Bone marrow (tissue), 2 donors: Measurements from ENCODE around the gene PIH1D2.
"Not testable (repeated sequence)": the region's sequence is repeated elsewhere in the genome, so short reads cannot be mapped to it uniquely, and the experiment has no call there.

Experiments used
- DNase-seq, 2 donors: peaks; one replicate each; lab custom pipeline; 2025; lab: John Stamatoyannopoulos, UW

Gene PIH1D2, protein sequence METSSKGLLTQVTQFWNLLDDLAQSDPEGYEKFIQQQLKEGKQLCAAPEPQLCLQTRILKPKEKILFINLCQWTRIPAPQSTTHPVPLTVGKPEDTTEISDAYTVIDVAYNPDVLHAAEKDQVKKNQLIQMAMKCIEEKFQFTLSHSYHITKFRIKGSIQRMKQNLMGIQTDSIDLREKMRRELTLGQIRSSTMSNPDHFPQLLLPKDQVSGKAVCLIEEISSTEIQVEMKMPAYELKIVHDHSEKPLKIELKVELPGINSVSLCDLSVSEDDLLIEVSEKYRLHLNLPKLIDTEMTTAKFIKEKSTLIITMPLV

DNA sequence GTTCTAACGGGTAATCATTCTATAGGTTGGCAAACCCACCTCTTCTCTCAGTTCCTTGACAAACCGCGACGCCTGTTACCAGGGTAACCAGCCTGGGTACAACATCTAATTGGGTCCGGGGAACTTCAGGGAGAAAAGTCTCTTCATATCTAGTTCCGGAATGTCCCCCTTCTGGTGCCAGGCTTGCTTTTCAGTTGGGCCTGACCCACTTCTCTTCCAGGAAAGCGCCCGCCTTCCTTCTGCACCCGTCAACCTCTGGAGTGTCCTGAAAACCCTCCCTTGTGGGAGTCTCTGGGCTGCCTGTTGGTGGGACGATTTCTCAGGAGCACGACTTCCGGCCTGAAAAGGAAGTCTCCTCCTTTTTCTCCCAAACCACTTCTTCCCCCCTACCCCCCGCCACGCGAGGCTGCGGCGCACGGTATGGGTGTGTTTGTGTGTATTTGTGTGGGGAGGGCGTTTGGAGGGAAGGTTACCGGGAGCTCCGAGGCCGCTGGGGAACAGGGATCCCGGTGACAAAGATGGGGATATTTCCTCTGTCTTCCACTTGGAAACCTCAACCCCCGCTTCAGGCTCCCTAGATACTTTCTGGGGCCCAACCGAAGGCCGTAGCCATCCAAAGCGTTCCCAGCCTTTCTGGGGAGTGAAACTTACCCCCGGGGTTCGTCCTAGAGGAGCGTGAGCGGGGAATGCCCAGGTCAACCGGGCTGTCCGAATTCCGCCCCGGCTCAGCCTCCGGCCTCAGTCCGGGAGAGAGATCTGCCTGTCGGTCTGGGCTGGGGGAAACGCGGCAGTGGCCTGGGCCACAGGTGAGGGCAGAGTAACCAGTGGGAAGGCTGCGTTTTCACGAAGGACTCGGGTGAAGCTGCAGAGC, at the start of gene PIH1D2, which contains the start of gene NKAPD1:
PIH1D2 (minus strand) TSS at position 77 of the 871 bp plus-strand sequence. CDS start 843 bp downstream, outside the sequence.
NKAPD1 (plus strand) TSS at position 359 of the 871 bp plus-strand sequence. CDS start 1,276 bp downstream, outside the sequence.
- DNase-seq, result peak; percentile 65 to 68

DNA sequence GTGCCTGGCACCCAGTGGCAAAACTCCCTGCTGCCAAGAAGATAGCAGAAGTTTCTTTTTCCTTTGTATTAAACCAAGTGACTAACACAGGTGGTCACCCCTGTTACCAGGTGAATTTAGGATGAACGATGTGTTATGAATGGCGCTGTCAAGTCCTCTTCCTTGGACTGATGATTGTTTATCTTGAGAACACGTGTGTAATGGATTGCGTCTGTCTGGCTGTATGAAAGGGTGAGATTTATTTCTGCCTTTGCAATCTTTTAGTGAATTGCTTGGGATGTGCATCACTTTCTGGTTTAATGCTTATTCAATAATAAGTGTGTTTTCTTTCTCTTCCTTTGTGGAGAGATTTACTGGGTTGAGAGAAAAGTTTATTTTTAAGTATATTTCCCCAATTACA, 49.3 kb upstream of the PIH1D2 start:
- DNase-seq, result no peak

DNA sequence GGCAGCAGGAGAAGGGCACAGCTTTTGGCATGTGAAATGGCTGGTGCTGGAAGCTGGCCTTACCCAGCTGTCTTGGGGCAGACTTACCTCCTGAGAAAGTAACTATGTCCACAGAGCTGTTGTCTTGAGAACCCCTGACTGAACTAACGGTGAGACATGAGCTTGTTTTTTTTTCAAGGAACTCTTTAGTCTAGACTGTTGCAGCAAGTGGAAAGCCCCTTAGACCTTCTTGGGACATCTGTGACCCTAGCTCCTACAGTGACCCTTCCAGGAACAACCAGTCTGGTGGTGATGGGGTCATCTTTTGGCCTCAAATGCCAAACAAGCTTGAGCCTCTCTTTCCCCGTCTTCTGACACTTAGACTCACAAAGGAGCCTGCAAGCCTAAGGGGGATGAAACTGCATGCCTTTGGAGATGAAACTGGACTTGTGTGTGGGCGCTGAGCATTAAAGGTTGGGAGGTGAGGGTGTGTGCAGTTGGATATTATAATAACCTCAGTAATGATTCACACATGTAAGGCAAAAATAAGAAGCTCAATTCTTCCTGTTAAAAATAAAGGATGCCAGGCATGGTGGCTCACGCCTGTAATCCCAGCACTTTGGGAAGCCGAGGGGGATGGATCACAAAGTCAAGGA, 48.3 kb upstream of the PIH1D2 start:
- DNase-seq, result no peak

DNA sequence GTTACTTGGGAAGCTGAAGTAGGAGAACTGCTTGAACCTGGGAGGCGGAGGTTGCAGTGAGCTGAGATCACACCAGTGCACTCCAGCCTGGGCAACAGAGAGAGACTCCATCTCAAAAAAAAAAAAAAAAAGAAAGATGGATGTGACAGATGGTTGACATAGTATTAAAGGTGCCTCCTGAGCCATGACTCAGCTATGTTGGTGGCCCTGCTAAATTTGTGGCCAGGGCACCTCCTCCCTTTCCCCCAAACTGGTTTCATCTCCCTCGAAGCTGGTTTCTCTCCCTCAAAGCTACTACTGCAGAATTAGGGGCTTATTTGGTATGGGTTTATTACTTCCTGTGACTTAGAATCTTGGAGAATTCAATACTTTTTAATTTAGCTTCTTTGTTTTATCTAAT, 44.4 kb upstream of the PIH1D2 start:
- no peak for DNase-seq

DNA sequence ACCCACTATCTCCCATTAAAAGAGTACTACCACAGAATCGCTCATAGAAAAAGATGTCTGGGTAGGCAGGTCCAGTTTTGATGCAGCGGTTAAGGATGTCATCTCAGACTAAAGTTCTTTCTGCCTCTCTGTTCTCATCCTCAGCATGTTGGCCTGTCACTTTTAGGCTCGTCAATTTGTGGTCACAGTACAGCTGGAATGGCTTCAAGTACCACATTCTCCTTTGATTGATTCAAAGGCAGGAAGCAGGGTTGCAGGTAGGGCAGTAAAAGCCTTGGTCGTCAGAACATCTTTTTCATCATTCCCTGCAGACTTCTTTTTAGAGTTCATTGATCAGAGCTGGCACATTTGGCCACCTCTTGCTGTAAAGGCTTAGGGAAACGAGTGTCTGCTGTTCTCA, 41.6 kb upstream of the PIH1D2 start:
- DNase-seq, result no peak

DNA sequence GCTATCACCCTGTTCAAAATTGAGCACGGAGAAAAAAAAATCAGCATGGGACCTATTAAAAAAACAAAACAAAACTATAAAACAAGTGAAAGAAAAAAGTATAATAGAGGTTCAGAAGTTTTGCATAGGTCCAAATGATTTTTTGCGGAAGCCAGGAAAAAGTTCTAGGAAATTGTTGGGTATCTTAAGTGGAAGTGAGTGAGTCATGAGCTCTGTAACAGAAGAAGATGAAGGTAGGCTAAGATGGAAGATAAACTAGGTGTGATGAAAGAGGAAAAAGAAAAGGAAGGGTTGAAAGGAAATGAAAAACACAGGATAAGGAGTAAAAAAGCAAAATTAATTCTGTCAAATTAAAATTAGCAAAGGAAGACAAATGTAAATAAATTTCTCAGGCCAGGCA, 40.6 kb upstream of the PIH1D2 start:
- no peak for DNase-seq

DNA sequence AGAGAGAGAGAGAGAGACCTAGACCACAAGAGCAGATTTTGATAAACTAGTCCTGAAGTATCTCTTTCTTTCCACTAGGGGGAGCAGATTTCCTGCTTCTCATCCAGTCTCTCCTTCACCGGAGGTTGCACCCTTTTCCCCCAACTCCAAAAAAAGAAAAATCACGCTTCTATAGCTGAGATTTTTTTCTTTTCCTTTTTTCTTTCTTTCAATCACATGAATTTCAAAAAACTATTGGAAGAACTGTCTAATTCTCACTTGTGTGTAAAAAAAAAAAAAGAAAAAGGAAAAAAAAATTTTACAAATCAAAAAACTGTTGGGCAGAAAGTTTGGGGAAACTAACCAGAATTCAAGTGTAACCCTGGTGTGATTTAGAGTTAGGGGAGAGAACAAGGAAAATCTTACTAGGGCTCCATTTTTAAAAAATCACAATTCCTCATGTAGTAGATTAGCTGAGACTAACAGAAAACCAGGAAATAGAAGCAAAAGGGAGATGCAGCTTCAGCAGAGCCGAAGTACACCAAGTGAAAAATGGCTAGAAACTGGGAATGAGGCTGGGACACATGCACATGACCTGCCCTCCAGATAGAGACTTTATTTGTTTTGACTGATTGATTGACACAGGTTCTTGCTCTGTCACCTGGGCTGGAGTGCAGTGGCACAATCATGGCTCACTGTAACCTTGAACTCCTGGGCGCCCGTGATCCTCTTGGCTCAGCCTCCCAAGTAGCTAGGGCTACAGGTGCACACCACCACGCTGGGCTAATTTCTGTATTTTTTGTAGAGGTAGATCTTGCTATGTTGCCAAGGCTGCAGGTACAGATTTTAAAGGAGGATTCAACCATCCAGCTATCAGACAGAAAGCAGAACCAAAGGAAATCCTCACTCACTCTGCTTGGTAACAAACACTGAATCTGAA, 40.0 kb upstream of the PIH1D2 start:
- peak in 1 of 2 donors; percentile 68 for DNase-seq

DNA sequence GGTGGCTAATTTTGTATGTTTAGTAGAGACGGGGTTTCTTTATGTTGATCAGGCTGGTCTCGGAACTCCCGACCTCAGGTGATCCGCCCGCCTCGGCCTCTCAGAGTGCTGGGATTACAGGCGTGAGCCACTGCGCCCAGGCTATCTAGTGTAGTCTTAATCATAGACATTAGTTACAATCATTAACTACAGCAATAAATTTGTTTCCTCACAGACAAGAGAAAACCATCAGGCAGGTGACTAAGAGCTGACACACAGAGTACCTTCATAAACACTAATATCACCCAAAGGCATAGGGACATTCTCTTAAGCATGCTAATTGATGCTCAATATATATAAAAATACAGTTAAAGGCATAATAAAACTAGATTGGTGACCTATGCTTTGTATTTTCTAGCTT, 32.3 kb upstream of the PIH1D2 start:
- DNase-seq, result no peak

DNA sequence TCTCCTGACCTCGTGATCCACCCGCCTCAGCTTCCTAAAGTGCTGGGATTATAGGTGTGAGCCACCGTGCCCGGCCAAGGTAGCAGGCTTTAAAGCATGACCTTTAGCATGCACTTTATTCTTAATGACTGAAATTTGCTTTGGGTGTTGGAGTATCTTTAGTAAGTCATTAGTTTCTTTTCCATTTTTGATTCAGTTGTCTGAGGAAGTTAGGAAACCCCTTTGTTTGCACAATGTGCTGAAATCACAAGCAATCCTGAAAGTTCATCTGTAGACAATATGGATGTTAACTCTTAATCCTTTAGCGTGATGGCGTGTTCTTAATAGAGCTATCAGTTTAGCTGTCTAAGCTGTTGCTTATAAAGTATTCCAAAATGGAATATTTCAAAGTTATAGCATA, 29.6 kb upstream of the PIH1D2 start:
- DNase-seq, result no peak

DNA sequence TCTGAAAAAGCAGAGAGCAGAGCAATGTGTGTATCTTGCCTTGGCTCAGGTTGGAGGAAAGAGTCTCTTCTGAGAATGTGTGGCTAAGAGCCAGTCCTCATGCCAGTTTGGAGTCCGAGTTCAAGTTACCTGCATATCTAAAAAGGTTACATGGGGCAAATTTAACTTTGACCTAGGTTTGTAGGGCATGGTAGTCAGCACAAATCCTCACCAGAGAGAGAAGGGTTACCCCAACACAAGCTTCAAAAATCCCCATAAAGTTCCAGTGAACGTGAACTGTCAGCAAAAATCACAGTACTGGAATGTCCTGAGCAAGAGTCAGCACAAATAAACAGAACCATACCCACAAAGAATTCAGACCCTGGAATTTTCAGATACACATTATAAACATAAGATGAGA, 26.6 kb upstream of the PIH1D2 start:
- no peak for DNase-seq

DNA sequence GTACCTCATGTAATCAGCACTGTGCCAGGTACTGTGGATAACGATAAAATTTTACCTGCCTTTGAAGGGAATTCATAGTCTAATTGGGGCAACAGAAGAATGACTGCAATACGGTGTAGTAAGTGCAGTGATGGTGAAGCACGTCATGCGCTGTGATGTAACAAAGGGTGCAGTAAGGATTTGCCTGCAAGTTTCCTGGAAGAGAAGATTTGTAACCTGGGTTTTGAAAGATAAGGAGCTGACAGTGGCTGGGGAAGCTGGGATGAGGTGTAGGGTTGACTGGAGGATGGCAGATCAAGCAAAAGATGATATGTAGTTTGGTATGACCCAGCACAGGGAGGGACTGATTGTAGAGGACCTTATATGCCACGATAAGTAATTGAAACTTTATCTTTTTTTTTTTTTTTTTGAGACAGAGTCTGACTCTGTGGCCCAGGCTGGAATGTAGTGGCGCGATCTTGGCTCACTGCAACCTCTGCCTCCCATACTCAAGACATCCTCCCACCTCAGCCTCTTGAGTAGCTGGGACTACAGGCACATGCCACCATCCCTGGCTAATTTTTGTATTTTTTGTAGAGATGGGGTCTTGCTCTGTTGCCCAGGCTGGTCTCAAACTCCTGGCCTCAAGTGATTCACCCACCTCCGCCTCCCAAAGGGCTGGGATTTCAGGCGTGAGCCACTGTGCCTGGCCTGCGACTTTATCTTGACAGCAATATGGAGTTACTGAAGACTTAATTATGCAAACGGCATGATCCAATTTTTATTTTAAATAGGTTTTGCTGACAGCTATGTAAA, 24.1 kb upstream of the PIH1D2 start:
- DNase-seq, result no peak

DNA sequence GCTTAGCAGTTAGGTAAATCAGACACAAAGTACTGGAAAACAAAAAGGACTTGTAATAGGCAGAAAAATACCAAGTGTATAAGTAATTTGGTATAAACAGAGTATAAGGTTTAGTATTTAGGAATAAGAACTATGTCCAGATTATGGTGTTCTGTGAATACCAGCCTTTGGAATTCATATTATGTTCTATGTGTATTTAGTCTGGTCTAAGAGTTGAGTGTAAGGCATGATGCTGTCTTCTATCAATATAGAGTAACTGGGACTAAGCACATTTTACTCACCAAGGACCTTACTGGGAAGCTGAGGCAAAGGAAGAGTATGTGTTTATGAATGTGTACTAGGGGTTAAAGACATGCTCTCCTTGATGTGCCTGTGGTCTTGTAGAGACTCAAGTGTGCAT, 22.4 kb upstream of the PIH1D2 start:
- no peak for DNase-seq

DNA sequence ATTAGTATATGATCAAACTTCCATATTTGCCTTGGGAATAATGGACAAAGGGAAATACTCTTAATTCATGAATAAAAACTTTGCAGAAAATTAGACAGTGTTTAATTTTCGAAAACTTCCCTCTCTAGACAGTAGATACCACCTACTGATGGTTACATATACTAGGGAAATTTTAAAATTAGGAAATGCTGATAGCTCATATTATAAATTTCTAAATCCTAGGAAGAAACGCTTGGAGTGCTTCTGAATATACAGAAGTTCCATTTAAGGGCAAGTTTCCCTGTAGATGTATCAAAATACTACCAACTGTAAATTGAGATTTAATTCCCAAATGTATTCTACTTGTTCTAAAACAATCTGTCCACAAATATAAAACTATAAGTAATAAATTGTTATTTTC, 21.5 kb upstream of the PIH1D2 start:
- not testable (repeated sequence) for DNase-seq

DNA sequence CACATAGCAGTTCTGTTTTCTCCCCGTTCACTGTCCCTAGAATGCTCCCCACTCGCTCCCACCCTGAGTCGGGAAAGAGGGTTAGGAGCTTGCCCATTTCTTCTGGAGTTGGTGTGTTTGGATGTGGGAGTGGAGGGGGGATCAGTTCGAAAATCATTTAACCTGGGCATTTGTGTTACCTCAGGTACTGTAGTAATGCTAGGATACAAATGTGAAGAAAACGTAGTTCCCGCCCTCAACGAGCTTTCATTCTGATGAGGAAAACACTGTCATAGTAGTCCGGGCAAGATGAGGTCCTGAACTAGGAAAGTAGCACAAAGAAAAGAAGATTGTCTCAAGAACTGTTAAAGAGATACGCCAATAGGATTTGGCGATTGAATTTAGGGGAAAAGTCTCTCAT, 13.4 kb upstream of the PIH1D2 start:
- DNase-seq, result no peak

DNA sequence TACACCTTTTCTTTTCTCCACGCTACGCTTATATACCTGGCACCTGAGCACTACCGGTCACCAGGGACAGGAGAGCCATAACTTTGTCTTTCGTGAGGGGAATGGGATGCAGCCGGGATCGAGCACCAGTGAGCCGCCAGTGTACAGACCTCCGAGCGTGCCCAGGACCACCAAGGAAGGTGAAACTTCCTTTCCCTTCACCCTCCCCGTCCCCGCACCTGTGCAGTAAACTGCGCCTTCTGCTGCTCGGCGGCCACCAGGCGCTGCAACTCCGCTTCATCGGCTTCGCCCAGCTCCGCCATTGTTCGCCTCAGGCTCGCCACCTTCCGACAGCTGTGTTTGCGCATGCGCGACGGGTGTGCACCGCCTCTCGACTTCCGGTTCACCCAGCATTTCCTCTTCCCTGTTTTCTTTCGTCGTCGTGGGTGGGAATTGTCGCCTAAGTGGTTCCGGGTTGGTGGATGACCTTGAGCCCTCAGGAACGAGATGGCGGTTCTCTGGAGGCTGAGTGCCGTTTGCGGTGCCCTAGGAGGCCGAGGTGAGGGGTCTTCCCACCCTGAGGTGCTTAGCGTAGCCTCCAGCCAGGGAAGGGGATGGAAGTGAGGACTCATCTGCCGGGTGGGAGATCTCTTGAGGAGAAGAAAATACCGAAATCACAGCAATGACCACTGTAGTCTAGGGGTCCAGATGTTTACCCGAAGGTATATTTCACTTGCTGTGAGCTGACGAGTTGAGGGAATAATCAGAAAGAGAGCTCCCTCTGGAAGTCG, 12.8 kb upstream of the PIH1D2 start, which contains the start of the genes SDHD and TIMM8B:
SDHD (plus strand) TSS at position 452 of the 770 bp plus-strand sequence; CDS start at position 487, 35 bp downstream.
TIMM8B (minus strand) TSS at position 335 of the 770 bp plus-strand sequence; CDS start at position 302, 33 bp downstream.
- DNase-seq, result peak; percentile 85 to 98

DNA sequence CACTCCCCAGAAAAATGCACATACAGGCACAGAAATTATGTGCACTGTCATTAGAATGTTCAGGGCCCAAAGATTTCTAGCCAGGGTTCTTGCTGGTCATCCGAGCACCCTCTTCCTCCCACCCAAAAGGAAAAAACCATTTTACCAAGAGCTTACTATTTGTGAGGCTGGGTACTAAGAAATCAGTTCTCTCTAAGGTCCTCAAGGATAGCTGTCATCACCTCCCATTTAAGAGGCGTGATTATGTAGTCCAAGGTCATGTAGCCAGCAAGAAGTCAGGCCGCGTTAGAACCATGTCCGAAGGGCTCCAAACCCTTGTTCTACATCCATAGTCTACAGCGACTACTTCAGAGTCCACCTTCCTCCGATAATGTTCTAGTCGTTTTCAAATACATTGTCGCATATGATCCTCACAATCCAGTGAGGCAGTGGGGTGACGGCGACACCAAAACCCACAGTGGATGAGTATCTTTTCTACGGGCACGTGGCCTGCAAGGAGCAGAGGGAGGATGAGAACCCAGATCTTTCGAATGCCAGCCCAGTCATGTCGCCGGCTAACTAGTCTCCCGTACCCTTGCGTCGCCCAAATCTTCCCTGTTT, 12.1 kb upstream of the PIH1D2 start:
- peak in 1 of 2 donors; percentile 17 for DNase-seq

DNA sequence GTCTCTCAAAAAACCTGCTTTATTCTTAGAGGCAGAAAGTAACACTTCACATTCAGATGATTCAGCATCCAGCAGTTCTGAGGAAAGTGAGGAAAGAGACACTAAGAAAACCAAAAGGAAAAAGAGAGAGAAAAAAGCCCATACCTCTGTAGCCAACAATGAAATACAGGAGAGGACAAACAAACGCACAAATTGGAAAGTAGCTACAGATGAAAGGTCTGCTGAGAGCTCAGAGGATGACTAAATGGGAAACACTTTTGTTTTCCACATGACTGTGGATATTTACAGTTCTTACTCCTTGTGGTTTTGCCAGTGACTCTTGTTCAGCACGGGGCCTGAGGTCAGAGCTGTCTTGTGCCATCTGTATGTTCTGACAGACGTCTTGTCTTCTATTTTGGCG, 8.9 kb upstream of the PIH1D2 start:
- no peak for DNase-seq

DNA sequence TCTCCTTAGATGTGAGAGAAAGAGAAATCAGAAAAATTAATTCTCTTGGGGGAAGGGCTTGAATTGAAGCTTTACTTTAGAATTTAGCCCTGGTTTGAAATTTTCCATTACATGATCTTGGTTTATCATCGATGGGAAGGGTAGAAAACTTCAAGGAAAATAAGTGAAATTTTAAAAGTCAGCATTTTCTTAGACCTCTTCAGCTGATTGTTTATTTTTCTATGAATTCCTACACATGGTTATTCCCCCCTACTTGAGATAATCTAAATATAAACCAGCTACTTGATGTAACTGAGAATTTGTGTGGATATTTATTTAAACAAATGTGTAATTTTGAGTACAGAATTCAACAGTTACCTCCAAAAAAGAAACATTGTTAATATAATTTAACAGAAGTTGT, 10.9 kb downstream of the PIH1D2 start:
- no peak for DNase-seq

DNA sequence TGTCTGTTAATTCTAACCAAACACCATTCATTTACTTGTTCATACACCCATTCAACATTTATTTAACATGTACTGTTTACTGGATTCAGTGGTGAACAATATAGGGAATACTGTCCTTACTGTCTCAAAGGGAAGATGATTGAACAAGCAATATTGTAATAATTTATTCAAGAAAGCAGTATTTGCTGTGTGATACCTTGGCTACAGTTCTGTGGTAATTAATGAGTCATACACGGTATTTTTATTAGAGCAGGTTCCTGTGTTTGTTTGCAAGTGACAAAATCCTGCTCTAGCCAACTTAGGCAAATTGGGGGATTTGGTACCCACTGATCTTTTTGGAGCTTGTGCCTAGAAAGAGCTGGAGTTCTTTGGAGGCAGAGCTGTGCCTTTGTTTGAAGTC, 15.7 kb downstream of the PIH1D2 start:
- DNase-seq, result no peak
